CD4-positive, alpha-beta memory T cell (primary cell): ENCODE data around the gene RASL12. TPM values are rescaled to one million over a fixed set of nuclear protein-coding genes. Genes with fewer than 3 reads are reported as not detected.

Source experiments
- CTCF ChIA-PET: fragments of 350-600 bp; sonication (Branson Sonifier 250); formaldehyde crosslinking; loops from one replicate; lab custom pipeline; 2021; ENCODE audit warnings: inconsistent platforms; ENCODE audit not compliant: partially characterized antibody; lab: Charles Lee
- POLR2A ChIA-PET: fragments of 350-600 bp; sonication (Branson Sonifier 250); formaldehyde crosslinking; loops from one replicate; lab custom pipeline; 2021; ENCODE audit not compliant: partially characterized antibody; lab: Charles Lee
- DNase-seq, 5 donors: peaks; one replicate each; pipeline versions ENCODE4 v3.0.0 to v3.0.0-alpha.2; 2020 to 2022; ENCODE audit warnings: mixed read lengths in 1 of 5
- H3K27ac ChIP-seq: one replicate; pipeline ENCODE4 v1.7.0; 2013; ENCODE audit warnings: low read depth, low read length
- H3K27me3 ChIP-seq: 2 replicates; pipeline ENCODE4 v1.7.0; 2013; ENCODE audit warnings: mild to moderate bottlenecking, low read length, moderate library complexity; ENCODE audit not compliant: insufficient read depth
- H3K36me3 ChIP-seq: 2 replicates; pipeline ENCODE4 v1.7.0; 2013; ENCODE audit warnings: mild to moderate bottlenecking, low read length, moderate library complexity; ENCODE audit not compliant: insufficient read depth
- H3K4me1 ChIP-seq: 2 replicates; pipeline ENCODE4 v1.7.0; 2013; ENCODE audit warnings: mild to moderate bottlenecking, low read length, moderate library complexity; ENCODE audit not compliant: insufficient read depth
- H3K4me3 ChIP-seq, 2 donors: one replicate each; pipeline ENCODE4 v1.7.0; 2013; ENCODE audit warnings: low read length in 2 of 2, mild to moderate bottlenecking in 1 of 2
- H3K9me3 ChIP-seq, 2 donors: one replicate each; pipeline ENCODE4 v1.7.0; 2013; ENCODE audit warnings: low read length in 2 of 2, control low read depth in 1 of 2; ENCODE audit not compliant: control insufficient read depth in 1 of 2
- H3K27ac Mint-ChIP-seq, 7 donors: one replicate each; pipeline ENCODE4 v1.8.0; 2020 to 2021; ENCODE audit warnings: mixed read lengths in 7 of 7, mild to moderate bottlenecking in 6 of 7, inconsistent platforms in 3 of 7, moderate library complexity in 3 of 7
- H3K27me3 Mint-ChIP-seq, 2 donors: one replicate each; pipeline ENCODE4 v1.8.0; 2020 to 2021; ENCODE audit warnings: mixed read lengths in 2 of 2
- H3K36me3 Mint-ChIP-seq, 2 donors: one replicate each; pipeline ENCODE4 v1.8.0; 2020 to 2021; ENCODE audit warnings: mixed read lengths in 2 of 2, inconsistent platforms in 1 of 2, mild to moderate bottlenecking in 1 of 2
- H3K4me1 Mint-ChIP-seq, 4 donors: one replicate each; pipeline ENCODE4 v1.8.0; 2020 to 2021; ENCODE audit warnings: mixed read lengths in 4 of 4, mild to moderate bottlenecking in 1 of 4
- H3K4me3 Mint-ChIP-seq, 8 donors: one replicate each; pipeline ENCODE4 v1.8.0; 2020 to 2021; ENCODE audit warnings: mixed read lengths in 8 of 8, mild to moderate bottlenecking in 7 of 8, moderate library complexity in 6 of 8, inconsistent platforms in 3 of 8
- H3K9me3 Mint-ChIP-seq, 8 donors: one replicate each; pipeline ENCODE4 v1.8.0; 2020 to 2021; ENCODE audit warnings: mixed read lengths in 8 of 8, mild to moderate bottlenecking in 5 of 8, inconsistent platforms in 3 of 8, moderate library complexity in 1 of 8
- intact Hi-C: fragments of 100-400 bp; cut with micrococcal nuclease; formaldehyde crosslinking; loops from one replicate; pipeline ENCODE4 v1.15.1; 2023
- polyA plus RNA-seq, 2 donors: library from polyadenylated mRNA; unstranded; fragments of 300-500 nt; fragmentation: Illumina TruSeq; gene quantifications; one replicate each; pipeline ENCODE4 v1.2.3, GENCODE V29; 2021
- total RNA-seq, 2 experiments: library from RNA; stranded (reverse); gene quantifications; one replicate each; pipeline ENCODE4 v1.2.3, GENCODE V29; 2021

The RASL12 gene
- total and polyA plus RNA-seq, 4 experiments from 2014 or later, result not detected

DNA sequence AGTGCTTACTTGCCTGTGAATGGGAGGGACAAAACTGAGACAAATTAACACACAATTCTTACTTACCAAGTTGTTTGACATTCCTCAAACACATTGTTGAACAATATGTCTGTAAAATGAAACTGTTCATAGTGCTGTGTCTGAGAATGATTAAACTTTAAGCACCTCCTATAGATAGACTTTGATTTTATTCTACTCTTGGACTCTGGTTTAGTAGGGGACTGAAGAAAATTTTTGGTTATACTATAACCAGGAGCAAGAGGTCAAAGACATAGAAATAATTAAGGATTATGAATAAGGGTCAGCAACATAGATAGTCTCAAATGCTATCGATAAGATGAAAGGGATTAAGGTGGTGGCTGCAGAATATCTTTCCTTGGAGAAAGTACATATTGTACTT is 30.5 kb downstream of the RASL12 start:
- Mint-ChIP-seq H3K9me3 (no peaks in the 10 kb centered on the region), H3K4me3 (no peak overlapping the region), H3K4me1 (peaks cover 2 to 11% (median 5%) of the 10 kb centered on the region in 4 donors), H3K36me3 (no peaks in the 10 kb centered on the region), H3K27ac (no peak overlapping the region), H3K27me3 (peaks cover 6 to 11% of the 10 kb centered on the region in 2 donors)
- Histone ChIP-seq H3K9me3 (no peaks in the 10 kb centered on the region), H3K27ac (no peak overlapping the region), H3K4me3 (no peak overlapping the region), H3K4me1 (peaks cover 6% of the 10 kb centered on the region), H3K36me3 (no peaks in the 10 kb centered on the region), H3K27me3 (no peaks in the 10 kb centered on the region)
- POLR2A ChIA-PET, result no interaction called here
- DNase-seq, result no peak
- intact Hi-C loops, result no loop called here
- CTCF ChIA-PET, result no interaction called here

DNA sequence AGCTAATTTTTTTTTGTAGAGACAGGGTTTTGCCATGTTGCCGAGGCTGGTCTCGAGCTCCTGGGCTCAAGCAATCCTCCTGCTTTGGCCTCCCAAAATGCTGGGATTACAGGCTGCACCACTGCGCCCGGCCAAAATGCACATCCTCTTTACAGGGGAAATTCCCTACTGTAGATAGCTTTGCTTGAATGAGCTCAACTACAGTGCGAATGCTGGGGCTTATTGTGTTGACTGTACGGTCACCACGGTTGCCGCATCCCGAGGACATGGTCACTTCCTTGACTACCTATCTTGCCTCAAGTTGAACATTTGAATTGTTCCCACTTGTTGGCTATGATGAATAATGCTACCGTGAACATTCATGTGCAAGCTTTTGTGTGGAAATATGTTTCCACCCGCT is 33.1 kb downstream of the RASL12 start:
- no peaks in the 10 kb centered on the region for H3K9me3 Mint-ChIP-seq
- no peaks in the 10 kb centered on the region for H3K27me3 ChIP-seq
- H3K27me3 Mint-ChIP-seq, result peaks cover 3 to 16% of the 10 kb centered on the region in 2 donors
- H3K4me3 ChIP-seq, result no peak overlapping the region
- peaks cover 2 to 11% (median 5%) of the 10 kb centered on the region in 4 donors for H3K4me1 Mint-ChIP-seq
- intact Hi-C loops, result no loop called here
- H3K27ac Mint-ChIP-seq, result no peak overlapping the region
- peaks cover 6% of the 10 kb centered on the region for H3K4me1 ChIP-seq
- H3K36me3 Mint-ChIP-seq, result no peaks in the 10 kb centered on the region
- H3K4me3 Mint-ChIP-seq, result no peak overlapping the region
- no peaks in the 10 kb centered on the region for H3K9me3 ChIP-seq
- POLR2A ChIA-PET, result no interaction called here
- no peak overlapping the region for H3K27ac ChIP-seq
- CTCF ChIA-PET, result interaction anchor here (0.8 to 3.4 kb wide), 6 partner anchors 9 to 266 kb away, joined by 3 to 24 read pairs (median 3); partner anchors contain the start of genes KBTBD13 and PARP16
- no peaks in the 10 kb centered on the region for H3K36me3 ChIP-seq
- DNase-seq, result no peak

DNA sequence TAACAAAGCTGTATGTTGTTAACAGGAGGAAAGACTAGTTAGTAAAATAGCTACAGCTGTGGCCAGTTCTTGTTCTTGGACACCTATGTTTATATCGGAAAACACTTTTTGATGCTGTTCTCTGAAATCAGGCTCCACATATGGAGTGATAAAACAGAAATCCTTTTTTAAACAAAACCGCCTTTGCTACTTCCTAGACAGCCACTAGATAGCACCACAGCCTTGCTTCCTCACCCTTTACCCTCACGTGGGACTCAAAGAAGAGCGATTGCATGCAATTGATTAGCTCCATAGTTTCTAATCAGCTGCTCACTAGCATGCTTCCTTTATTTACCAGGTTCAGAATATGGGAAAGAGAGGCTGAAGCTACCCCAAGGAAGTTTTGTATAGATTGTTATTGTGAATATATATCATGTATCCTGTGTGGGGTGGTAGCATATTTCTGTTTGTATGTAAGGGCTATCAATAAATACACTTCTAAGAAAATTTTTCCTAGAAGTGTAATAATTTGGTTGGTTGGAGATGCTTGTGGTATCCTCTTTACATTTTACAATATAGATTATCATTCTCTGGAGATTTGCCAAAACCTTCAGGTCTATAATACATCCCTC is 34.0 kb downstream of the RASL12 start:
- no peaks in the 10 kb centered on the region for H3K36me3 ChIP-seq
- no peak overlapping the region for H3K4me3 ChIP-seq
- H3K27me3 ChIP-seq, result no peaks in the 10 kb centered on the region
- H3K4me1 Mint-ChIP-seq, result peaks cover 2 to 11% (median 5%) of the 10 kb centered on the region in 4 donors
- no peaks in the 10 kb centered on the region for H3K9me3 ChIP-seq
- peaks cover 6% of the 10 kb centered on the region for H3K4me1 ChIP-seq
- peak overlapping the region in 1 of 7 donors; percentile 5 for H3K27ac Mint-ChIP-seq
- DNase-seq, result peak in 4 of 5 donors; percentile 28 to 41 (median 37)
- H3K27ac ChIP-seq, result no peak overlapping the region
- intact Hi-C loops, result loop anchor here (1.0 kb wide), 3 partner anchors 45 to 352 kb away; no protein-coding TSS in a partner anchor
- H3K9me3 Mint-ChIP-seq, result no peaks in the 10 kb centered on the region
- ChIA-PET POLR2A (no interaction called here), CTCF (interaction anchor here (0.7 to 3.4 kb wide), 14 partner anchors 8 to 341 kb away, joined by 3 to 24 read pairs (median 3); partner anchors contain the start of genes KBTBD13 and PARP16)
- H3K36me3 Mint-ChIP-seq, result no peaks in the 10 kb centered on the region
- no peak overlapping the region for H3K4me3 Mint-ChIP-seq
- peaks cover 3 to 16% of the 10 kb centered on the region in 2 donors for H3K27me3 Mint-ChIP-seq

DNA sequence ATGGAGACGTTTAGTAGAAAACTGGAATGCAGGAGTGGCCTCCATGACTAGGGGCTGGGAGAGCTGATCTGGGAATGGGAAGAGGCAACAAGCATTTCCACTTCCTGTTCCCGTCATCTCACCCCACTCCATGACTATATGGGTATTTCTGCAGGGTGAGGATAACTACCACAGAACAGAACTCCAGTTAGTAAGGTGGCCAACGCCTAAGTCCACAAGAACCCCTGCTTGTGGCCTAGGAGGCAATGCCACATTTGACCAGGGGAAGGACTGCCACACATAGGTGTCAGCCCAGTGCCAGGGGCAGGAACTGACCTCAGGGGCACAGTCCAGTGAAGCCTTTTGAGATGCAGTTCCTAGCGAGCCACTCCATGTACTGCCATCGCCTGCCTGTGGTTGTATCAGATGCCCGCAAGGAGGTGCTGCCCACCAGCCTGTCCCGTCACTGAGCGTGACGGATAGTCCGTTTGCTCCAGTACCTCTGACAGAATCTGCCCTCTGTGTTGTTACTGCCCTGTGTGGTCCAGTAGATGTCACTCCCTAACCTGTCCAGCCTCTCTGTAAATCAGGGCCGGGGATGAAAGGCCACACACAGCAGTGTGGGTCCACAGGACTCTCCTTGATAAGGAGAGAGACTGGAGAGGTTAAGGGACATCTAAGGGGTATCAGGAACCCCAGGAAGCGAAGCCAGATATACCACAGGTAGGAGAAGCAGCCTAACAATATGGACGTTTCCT is 34.8 kb downstream of the RASL12 start:
- Mint-ChIP-seq H3K27me3 (peaks cover 3 to 16% of the 10 kb centered on the region in 2 donors), H3K9me3 (no peaks in the 10 kb centered on the region), H3K36me3 (peaks cover 0 to 2% of the 10 kb centered on the region in 2 donors), H3K4me1 (peaks cover 6 to 19% (median 12%) of the 10 kb centered on the region in 4 donors), H3K4me3 (peak overlapping the region in 2 of 8 donors; percentile 40 to 71), H3K27ac (peak overlapping the region in 2 of 7 donors; percentile 5 to 48)
- CTCF ChIA-PET, result interaction anchor here (1.0 to 3.4 kb wide), 7 partner anchors 28 to 342 kb away, joined by 3 to 24 read pairs (median 3); partner anchors contain the start of gene KBTBD13
- H3K4me3 ChIP-seq, result no peak overlapping the region
- no peaks in the 10 kb centered on the region for H3K27me3 ChIP-seq
- peaks cover 12% of the 10 kb centered on the region for H3K4me1 ChIP-seq
- no peak overlapping the region for H3K27ac ChIP-seq
- POLR2A ChIA-PET, result no interaction called here
- intact Hi-C loops, result loop anchor here (1.0 kb wide), 3 partner anchors 45 to 352 kb away; no protein-coding TSS in a partner anchor
- no peaks in the 10 kb centered on the region for H3K9me3 ChIP-seq
- H3K36me3 ChIP-seq, result no peaks in the 10 kb centered on the region
- DNase-seq, result peak; percentile 22 to 46 (median 29)

DNA sequence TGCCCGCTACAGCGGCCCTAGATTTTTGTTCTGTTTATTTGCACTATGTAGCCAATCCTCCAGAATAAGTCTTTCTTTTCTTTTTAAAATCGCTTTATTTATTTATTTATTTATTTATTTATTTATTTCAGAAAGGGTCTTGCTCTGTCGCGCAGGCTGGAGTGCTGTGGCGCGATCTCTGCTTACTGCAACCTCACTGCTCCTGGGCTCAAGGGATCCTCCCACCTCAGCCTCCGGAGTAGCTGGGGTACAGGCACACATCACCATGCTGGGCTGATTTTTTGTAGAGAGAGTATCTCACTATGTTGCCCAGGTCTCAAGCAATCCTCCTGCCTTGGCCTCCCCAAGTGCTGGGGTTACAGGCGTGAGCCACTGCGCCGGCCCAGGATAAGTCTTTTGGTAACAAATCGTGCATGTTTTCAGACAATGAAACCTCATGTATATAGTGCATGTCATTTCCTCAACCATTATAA is 38.0 kb downstream of the RASL12 start:
- CTCF ChIA-PET, result no interaction called here
- Mint-ChIP-seq H3K27ac (peak overlapping the region in 5 of 7 donors; percentile 31 to 61 (median 43)), H3K4me1 (peaks cover 11 to 24% (median 19%) of the 10 kb centered on the region in 4 donors)

DNA sequence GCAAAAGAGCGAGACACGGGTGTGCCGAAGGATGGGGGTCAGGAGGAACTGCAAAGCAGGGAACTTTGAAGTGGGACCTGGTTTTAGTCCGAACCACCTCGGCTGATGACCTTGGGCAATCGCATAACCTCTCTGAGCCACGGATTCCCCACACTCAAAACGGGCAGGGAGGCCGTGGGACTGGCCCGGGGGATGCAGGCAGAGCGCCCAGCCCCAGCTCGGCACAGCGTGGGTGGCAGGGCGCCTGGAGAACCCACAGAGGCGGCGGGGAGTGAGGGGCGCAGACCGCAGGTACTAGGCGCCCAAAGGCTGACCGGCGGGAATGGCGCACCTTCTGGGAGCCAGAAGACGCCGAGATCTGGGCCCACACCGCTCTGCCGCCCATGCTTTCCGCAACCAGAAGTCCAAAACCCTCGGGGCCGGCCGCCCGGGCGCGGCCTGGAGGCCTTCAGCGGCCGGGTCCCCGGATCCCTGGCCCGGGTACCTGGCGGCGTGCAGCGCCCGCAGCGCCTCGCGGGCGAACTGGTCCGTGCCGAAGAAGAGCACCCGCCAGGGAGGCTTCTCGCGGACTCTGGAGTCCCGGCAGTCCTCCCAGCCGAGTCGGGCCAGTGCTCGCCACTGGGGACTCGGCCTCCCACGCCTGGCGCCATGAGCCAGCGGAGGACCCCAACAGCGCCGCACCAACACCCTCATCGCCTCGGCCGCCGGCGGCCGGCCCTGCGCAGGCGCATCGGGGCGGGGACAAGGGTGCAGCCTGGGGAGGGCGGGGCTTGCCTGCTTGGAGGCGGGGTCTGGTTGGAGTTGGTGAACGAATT is 38.7 kb downstream of the RASL12 start, which contains the start of gene MTFMT:
Gene MTFMT, minus strand, starts transcription at position 719 of the 815 bp plus-strand sequence. Its CDS starts 26 bp downstream, at position 693.
- Histone ChIP-seq H3K27me3 (no peaks in the 10 kb centered on the region), H3K4me3 (peak within 1 kb of the TSS; percentile 71 to 84), H3K4me1 (peaks cover 17% of the 10 kb centered on the region), H3K27ac (peak within 1 kb of the TSS; percentile 70), H3K36me3 (no peaks in the 10 kb centered on the region), H3K9me3 (no peaks in the 10 kb centered on the region)
- DNase-seq, result peak; percentile 83 to 90 (median 85)
- H3K36me3 Mint-ChIP-seq, result peaks cover 6 to 18% of the 10 kb centered on the region in 2 donors
- CTCF ChIA-PET, result no interaction called here
- peaks cover 11 to 24% (median 20%) of the 10 kb centered on the region in 4 donors for H3K4me1 Mint-ChIP-seq
- H3K4me3 Mint-ChIP-seq, result peak within 1 kb of the TSS; percentile 87 to 95 (median 94)
- no peaks in the 10 kb centered on the region for H3K9me3 Mint-ChIP-seq
- POLR2A ChIA-PET, result no interaction called here
- peaks cover 3 to 16% of the 10 kb centered on the region in 2 donors for H3K27me3 Mint-ChIP-seq
- intact Hi-C loops, result loop anchor here (1.0 kb wide), 2 partner anchors 40 to 104 kb away; partner anchors contain the start of genes PDCD7 and SPG21
- H3K27ac Mint-ChIP-seq, result peak within 1 kb of the TSS; percentile 43 to 97 (median 84)

More for the DNA sequence above, 38.0 kb downstream of the RASL12 start:
- H3K36me3 Mint-ChIP-seq, result peaks cover 2 to 13% of the 10 kb centered on the region in 2 donors
- no peak for DNase-seq
- H3K9me3 ChIP-seq, result no peaks in the 10 kb centered on the region
- intact Hi-C loops, result loop anchor here (1.0 kb wide), 2 partner anchors 40 to 104 kb away; partner anchors contain the start of genes PDCD7 and SPG21
- POLR2A ChIA-PET, result no interaction called here
- peaks cover 17% of the 10 kb centered on the region for H3K4me1 ChIP-seq
- no peaks in the 10 kb centered on the region for H3K9me3 Mint-ChIP-seq
- H3K27me3 Mint-ChIP-seq, result peaks cover 3 to 16% of the 10 kb centered on the region in 2 donors
- H3K27ac ChIP-seq, result peak overlapping the region; percentile 70
- no peaks in the 10 kb centered on the region for H3K36me3 ChIP-seq
- H3K27me3 ChIP-seq, result no peaks in the 10 kb centered on the region
- H3K4me3 ChIP-seq, result peak overlapping the region in 1 of 2 donors; percentile 84
- peak overlapping the region; percentile 54 to 95 (median 78) for H3K4me3 Mint-ChIP-seq
